Measurements from ENCODE around the gene BPIFA1.

Gene BPIFA1

GRCh38 chr20:33235696-33236095 lies at the start of gene BPIFA1:
BPIFA1 (plus strand) TSS chr20:33235996; CDS start chr20:33237712, 1,716 bp downstream.
- no peak for DNase-seq (ENCODE audit: low read depth in 2 of 2)

GRCh38 chr20:33187491-33187890 lies 48.3 kb upstream of the BPIFA1 start:
- no peak for DNase-seq (ENCODE audit: low read depth in 2 of 2)

DNA sequence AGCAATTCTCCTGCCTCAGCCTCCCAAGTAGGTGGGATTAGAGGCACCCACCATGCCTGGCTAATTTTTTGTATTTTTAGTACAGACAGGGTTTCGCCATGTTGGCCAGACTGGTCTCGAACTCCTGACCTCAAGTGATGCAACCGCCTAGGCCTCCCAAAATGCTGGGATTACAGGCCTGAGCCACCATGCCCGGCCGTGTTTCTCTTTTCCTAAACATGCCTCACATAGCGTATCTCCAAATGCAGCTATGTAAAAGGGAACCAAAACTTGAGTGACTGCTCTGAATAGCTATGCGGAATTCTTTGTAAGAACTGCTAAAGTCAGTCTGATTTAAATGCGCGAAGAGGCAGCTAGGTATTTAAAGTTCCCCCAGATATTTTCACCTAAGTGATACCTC lies 47.4 kb upstream of the BPIFA1 start:
- DNase-seq (ENCODE audit: low read depth in 2 of 2), result no peak

GRCh38 chr20:33191484-33191883 lies 44.3 kb upstream of the BPIFA1 start:
- no peak for DNase-seq (ENCODE audit: low read depth in 2 of 2)

DNA sequence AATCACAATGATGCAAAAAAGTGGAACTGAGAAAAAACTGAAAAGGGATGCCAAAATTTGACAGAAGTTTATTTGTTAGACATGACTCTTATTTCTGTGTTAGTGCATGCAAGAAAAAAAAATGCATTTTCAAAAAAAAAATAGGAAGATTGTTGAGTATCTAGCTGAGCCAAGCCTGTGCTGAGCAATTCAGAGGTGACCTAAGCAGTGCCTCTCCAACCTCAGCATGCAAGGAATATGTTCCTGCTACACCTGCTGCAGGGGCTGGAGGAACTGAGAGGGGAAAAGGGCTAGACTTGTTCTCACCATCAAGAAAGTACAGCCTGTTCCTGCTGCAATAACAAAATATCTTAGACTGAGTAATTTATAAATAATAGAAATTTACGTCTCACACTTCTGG lies 43.8 kb upstream of the BPIFA1 start:
- no peak for DNase-seq (ENCODE audit: low read depth in 2 of 2)

DNA sequence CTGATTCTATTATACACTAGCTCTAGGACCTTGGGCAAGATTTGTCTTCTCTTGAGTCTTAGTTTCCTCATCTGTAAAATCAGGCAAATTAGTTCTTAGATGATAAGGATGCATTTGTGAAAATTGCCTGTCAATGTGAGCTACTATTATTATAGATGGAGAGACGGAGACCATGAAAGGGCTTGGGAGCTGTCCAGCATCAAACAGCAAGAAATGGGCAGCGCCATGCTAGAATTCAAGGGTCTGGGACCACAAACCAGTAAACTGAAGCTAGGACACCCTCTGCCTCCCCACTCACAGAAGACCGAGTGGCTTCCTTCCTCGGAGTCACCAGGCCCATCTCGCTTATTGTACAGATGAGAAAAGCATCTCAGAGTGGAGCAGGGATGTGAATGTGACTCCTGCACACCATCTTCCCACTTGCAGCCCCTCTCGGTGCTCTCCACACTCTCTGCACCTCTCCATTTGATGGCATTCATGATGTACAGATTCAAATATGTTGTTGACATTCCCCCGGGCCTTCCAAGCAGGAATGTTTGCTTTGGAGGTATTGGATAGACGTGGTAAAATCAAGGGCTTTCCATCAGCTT lies 42.8 kb upstream of the BPIFA1 start:
- DNase-seq (ENCODE audit: low read depth in 2 of 2), result no peak

DNA sequence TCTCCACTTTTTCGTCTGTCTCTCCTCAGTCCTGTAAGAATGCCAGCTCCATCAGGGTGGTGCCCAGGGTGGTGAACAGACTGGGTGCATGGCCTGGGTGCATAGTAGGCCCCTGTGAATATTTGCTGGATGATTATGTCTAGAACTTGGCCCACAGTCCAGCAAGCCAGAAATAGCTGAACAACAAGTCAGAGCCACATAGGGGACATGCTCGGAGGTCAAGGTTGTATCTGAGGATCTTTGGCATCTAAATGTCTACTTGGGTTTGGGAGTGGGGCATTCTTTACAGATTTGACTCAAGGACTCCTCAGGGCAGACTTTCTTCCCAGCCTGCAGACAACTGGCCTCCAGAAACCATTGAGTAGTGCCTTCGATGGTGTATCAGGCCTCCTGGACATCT lies 36.8 kb upstream of the BPIFA1 start:
- no peak for DNase-seq (ENCODE audit: low read depth in 2 of 2)

- DNase-seq (ENCODE audit: low read depth in 2 of 2), result no peak
Observed at GRCh38 chr20:33202451-33202850, 33.3 kb upstream of the BPIFA1 start.

GRCh38 chr20:33203444-33203843 lies 32.4 kb upstream of the BPIFA1 start:
- DNase-seq (ENCODE audit: low read depth in 2 of 2), result no peak

- peak in 1 of 2 experiments; percentile 19 for DNase-seq (ENCODE audit: low read depth in 2 of 2)
Observed at GRCh38 chr20:33209789-33210188, 26.0 kb upstream of the BPIFA1 start.

- DNase-seq (ENCODE audit: low read depth in 2 of 2), result no peak
Observed at GRCh38 chr20:33210371-33210770, 25.4 kb upstream of the BPIFA1 start.

DNA sequence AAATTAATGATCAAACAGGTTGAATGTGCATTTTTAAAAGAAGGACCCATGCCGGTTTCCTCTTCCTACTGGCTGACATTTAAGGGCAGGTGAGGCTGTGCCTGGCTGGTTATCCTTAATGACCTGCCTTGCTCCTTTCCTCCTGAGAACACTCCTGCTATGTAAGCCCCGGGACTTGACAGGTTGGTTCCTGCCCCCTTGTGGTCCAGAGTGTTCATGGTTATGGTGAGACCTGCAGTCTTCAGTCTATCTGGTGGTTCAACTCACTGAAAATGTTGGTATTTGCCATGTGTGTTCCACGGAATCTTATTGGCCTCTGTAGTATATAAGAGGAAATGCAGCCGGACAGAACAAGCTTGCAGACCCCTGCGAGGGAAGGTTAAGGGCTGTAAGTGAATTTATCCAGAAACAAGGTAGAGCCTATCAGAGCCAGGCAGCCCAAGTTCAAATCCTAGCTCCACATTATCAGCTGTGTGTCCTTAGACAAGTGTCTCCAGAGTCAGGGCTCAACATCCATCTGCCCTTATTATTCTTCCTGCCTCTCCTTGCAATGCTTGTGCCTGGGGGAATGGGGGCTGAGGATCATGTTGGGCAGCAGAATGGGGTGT lies 23.9 kb upstream of the BPIFA1 start:
- DNase-seq (ENCODE audit: low read depth in 2 of 2), result peak in 1 of 2 experiments; percentile 32

- no peak for DNase-seq (ENCODE audit: low read depth in 2 of 2)
Observed at GRCh38 chr20:33217052-33217451, 18.7 kb upstream of the BPIFA1 start, which contains the start of gene BPIFA3. BPIFA3 (plus strand) TSS chr20:33217352; CDS start chr20:33217537, 185 bp downstream.

DNA sequence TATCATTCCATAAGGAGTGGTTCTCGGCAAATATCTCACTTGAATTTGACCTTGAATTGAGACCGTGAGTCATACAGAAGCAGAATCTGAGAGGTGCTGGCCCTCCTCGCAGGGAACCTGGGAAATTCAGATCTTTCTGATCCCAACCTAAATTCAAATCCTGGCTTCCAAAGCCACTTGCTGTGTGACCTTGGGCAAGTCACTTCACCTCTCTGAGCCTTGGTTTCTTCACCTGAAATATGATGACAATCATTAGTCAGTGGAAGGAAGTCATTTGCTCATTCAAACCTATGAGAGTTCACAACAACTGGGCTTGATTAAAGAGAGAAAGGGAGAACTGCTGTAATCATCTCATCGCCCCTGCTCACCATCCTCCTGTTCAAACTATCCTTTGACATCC lies 11.4 kb upstream of the BPIFA1 start:
- DNase-seq (ENCODE audit: low read depth in 2 of 2), result no peak

DNA sequence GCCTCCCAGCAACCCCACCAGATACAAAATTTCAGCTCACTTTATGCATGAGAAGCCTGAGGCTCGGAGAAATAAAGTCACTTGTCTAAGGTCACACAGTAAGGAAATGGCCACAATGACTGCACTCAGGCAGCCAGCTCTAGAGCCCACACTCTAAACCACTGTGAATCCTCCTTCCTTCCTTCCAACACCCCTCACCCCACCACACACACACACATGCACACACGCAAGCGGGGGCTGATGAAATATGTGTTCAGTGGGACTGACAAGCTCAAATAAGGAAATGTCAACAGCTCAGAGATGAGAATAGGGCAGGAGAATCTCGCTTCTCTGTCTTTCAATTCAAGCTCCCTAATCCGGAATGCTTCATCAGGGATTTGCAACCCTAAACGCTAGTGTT lies 6.0 kb upstream of the BPIFA1 start:
- DNase-seq (ENCODE audit: low read depth in 2 of 2), result no peak

- no peak for DNase-seq (ENCODE audit: low read depth in 2 of 2)
Observed at GRCh38 chr20:33231237-33231636, 4.6 kb upstream of the BPIFA1 start.

DNA sequence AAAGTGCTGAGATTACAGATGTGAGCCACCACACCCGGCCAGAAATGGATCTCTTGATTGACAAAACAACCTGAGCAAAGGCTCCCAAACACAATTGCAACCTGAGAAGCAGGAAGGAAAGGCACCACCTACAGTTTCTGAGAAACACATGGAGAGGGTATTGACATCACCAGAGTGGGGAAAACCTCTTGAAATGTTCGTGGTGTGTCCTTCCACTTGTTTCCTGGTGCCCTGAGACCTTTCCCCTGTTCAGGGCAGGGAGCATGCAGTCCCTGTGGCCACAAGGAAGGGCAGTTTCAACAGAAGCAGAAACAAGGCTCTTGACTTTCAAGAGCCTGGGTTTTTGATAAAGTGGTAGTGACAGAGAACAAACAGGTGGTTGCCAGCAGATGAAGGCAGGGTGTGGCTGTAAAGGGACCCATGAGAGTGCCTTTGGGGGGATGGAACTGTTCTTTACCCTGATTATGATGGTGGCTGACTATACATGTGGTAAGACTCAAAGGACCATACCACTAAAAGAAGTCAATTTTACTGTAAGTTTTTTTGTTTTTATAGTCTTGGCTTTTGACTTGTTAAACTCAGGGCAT lies 3.2 kb upstream of the BPIFA1 start:
- DNase-seq (ENCODE audit: low read depth in 2 of 2), result no peak

- DNase-seq (ENCODE audit: low read depth in 2 of 2), result no peak
Observed at GRCh38 chr20:33233129-33233774, 2.5 kb upstream of the BPIFA1 start.

DNA sequence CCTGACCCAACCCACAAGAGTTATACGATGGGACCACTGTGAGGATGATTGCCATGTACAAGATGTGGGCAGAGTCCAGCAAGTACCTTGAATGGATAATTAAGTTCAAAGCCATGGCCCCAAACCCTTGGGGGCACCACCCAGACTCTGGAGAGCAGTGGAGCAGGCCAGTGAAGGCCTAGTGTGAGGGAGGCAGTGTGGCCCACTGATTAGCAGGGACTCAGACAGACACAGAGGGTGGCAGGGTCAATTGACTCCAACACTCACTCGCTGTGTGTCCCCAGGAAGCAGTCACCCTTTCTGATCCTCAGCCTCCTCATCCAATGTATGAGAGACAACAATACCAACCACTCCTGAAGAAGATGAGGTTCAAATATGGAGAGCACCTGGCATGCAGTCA lies 1.7 kb upstream of the BPIFA1 start:
- no peak for DNase-seq (ENCODE audit: low read depth in 2 of 2)

DNA sequence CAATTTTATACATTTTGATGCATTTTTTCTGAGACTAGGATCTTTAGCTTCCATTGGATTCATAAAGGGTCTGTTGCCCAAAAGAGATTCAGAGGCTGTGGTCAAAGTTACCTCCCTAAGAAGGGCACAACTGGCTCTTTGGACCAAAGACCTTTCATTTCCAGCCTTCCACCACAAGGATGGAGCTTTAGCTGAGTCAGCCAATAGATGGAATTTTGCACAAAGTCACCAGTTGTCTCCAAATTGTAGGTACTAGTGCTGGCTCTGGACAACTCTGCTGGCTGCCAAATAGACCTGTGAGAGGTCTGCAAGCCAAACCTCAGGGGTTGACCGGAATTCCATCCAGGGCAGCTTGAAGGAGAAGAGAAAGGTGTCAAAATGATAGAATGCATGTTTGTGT lies 555 bp downstream of the BPIFA1 start:
- DNase-seq (ENCODE audit: low read depth in 2 of 2), result no peak

DNA sequence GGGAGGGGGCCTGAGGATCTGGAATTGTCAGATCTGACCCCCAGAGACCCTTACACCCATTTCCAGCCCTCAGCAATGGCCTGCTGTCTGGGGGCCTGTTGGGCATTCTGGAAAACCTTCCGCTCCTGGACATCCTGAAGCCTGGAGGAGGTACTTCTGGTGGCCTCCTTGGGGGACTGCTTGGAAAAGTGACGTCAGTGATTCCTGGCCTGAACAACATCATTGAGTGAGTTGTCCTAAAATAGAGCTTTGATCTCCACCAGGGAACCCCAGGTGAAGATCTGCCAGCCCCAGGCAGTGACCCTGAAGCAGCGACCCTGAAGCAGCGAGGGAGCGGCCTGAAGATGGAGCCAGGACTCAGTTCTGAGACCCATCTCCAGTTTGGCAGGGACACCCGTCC lies 2.2 kb downstream of the BPIFA1 start:
- DNase-seq (ENCODE audit: low read depth in 2 of 2), result no peak

DNA sequence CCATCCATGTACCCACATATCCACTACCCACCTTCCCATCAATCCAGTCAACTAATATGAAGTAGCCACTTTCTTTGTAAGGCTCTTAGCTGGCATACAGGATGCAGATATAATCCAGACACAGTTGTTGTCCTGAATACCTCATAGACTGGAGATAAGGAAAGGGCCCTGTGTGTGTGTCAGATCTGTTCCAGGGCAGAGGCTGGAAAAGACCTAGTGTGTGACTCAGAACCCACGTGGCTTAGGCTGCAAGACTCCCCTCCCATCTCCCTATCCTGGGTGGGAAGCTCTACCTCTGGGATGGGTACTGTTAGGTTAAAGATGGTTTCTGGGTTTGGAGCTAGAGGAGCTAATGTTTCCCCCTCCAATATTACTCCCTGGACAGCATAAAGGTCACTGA lies 3.6 kb downstream of the BPIFA1 start:
- DNase-seq (ENCODE audit: low read depth in 2 of 2), result no peak
